Mammary epithelial cell (primary cell): ENCODE data around the gene WIPF1.
"Not testable (repeated sequence)": the region's sequence is repeated elsewhere in the genome, so short reads cannot be mapped to it uniquely, and the experiment has no call there.

Experiments used
- CTCF ChIP-seq, 2 donors: IDR thresholded peaks in 1 of 2; conservative IDR thresholded peaks in 1 of 2; 2 replicates each; pipeline ENCODE4 v1.5.1; 2011 to 2012; ENCODE audit warnings: inconsistent platforms in 2 of 2, low read length in 2 of 2, mild to moderate bottlenecking in 2 of 2, control low read depth in 1 of 2, low read depth in 1 of 2; ENCODE audit not compliant: insufficient read depth in 1 of 2; ENCODE audit errors: extremely low read depth in 1 of 2
- EZH2 ChIP-seq: IDR thresholded peaks from 2 replicates; pipeline ENCODE4 v1.6.1; 2012; ENCODE audit warnings: low read length, inconsistent platforms, borderline replicate concordance

GRCh38 chr2:174548646-174549045 lies 49.0 kb downstream of the WIPF1 start:
- not testable (repeated sequence) for TF ChIP-seq CTCF (conservative IDR thresholded peaks at IDR 0.05 in 1 of 2, IDR thresholded peaks at IDR 0.05 in 1 of 2; ENCODE audit: extremely low read depth in 1 of 2, insufficient read depth in 1 of 2, low read depth in 1 of 2, low read length in 2 of 2); EZH2
